IMR-90 (cell line): Measurements from ENCODE around the gene ECSCR. TPM values are rescaled to one million over a fixed set of nuclear protein-coding genes. Genes with fewer than 3 reads are reported as not detected.

ENCODE experiments used
- ATAC-seq: fragments of 200-7000 bp; cut with Tn5 transposase; 2 replicates; pipeline ENCODE4 v1.9.1; 2020; ENCODE audit warnings: low read depth, mild to moderate bottlenecking, moderate library complexity
- BruUV-seq: library from RNA; stranded (reverse); fragments of 400-500 nt; replicated peaks from 2 replicates; lab custom pipeline; 2021; lab: Mats Ljungman, UMichigan
- CTCF ChIA-PET: fragments of 300-600 bp; formaldehyde crosslinking; extraction: SDS; loops from one replicate; lab custom pipeline; 2021; ENCODE audit warnings: antibody characterized with exemption; lab: Yijun Ruan, JAX
- POLR2A ChIA-PET: fragments of 300-600 bp; sonication (Branson Sonifier 250); formaldehyde crosslinking; loops from one replicate; lab custom pipeline; 2022; ENCODE audit warnings: antibody characterized with exemption; ENCODE audit not compliant: unreplicated experiment; lab: Charles Lee
- DNase-seq: peaks from one replicate; pipeline ENCODE4 v3.0.0; 2013
- H2AFZ ChIP-seq: replicated peaks from 2 replicates; pipeline ENCODE3; 2013; ENCODE audit warnings: low read length, mild to moderate bottlenecking; ENCODE audit not compliant: poor library complexity
- H2AK5ac ChIP-seq: 2 replicates; pipeline ENCODE4 v1.6.1; 2013; ENCODE audit warnings: low read depth, low read length, inconsistent platforms
- H2AK9ac ChIP-seq: replicated peaks from 2 replicates; pipeline ENCODE3; 2013; ENCODE audit warnings: mild to moderate bottlenecking, low read depth, low read length, moderate library complexity; ENCODE audit not compliant: poor library complexity
- H2BK120ac ChIP-seq: 2 replicates; pipeline ENCODE4 v1.6.1; 2013; ENCODE audit warnings: low read depth, low read length, inconsistent platforms
- H2BK15ac ChIP-seq: 3 replicates; pipeline ENCODE4 v1.6.1; 2013; ENCODE audit warnings: low read depth, low read length, inconsistent platforms
- H2BK20ac ChIP-seq: 2 replicates; pipeline ENCODE4 v1.6.1; 2013; ENCODE audit warnings: low read depth, mild to moderate bottlenecking, inconsistent platforms, low read length, moderate library complexity
- H2BK5ac ChIP-seq: 2 replicates; pipeline ENCODE4 v1.6.1; 2013; ENCODE audit warnings: mild to moderate bottlenecking, low read depth, low read length, inconsistent platforms; ENCODE audit not compliant: poor library complexity, severe bottlenecking
- H3K14ac ChIP-seq: replicated peaks from 2 replicates; pipeline ENCODE4 v1.6.1; 2013; ENCODE audit warnings: low read depth, low read length, inconsistent platforms
- H3K18ac ChIP-seq: 2 replicates; pipeline ENCODE4 v1.6.1; 2013; ENCODE audit warnings: low read depth, low read length, control low read depth
- H3K23ac ChIP-seq: 2 replicates; pipeline ENCODE4 v1.6.1; 2013; ENCODE audit warnings: low read depth, low read length, inconsistent platforms
- H3K27ac ChIP-seq: 2 replicates; pipeline ENCODE4 v1.5.1; 2013; ENCODE audit warnings: mild to moderate bottlenecking, control low read depth, low read length; ENCODE audit not compliant: insufficient read depth
- H3K27me3 ChIP-seq: 2 replicates; pipeline ENCODE4 v1.6.1; 2013; ENCODE audit warnings: low read length; ENCODE audit not compliant: control insufficient read depth, insufficient read depth
- H3K36me3 ChIP-seq: 2 replicates; pipeline ENCODE4 v1.6.1; 2013; ENCODE audit warnings: low read length, mixed read lengths; ENCODE audit not compliant: control insufficient read depth, insufficient read depth
- H3K4ac ChIP-seq: 2 replicates; pipeline ENCODE4 v1.6.1; 2013; ENCODE audit warnings: low read depth, low read length, inconsistent platforms
- H3K4me1 ChIP-seq: 2 replicates; pipeline ENCODE4 v1.6.1; 2013; ENCODE audit warnings: low read length, mixed read lengths; ENCODE audit not compliant: control insufficient read depth, insufficient read depth
- H3K4me2 ChIP-seq: 2 replicates; pipeline ENCODE4 v1.6.1; 2013; ENCODE audit warnings: low read depth, mild to moderate bottlenecking, control low read depth, low read length, moderate library complexity
- H3K4me3 ChIP-seq: 2 replicates; pipeline ENCODE4 v1.5.1; 2013; ENCODE audit warnings: low read depth, mild to moderate bottlenecking, control low read depth, low read length, moderate library complexity; ENCODE audit not compliant: insufficient read depth
- H3K56ac ChIP-seq: 2 replicates; pipeline ENCODE4 v1.6.1; 2013; ENCODE audit warnings: low read length, inconsistent platforms; ENCODE audit not compliant: insufficient read depth; ENCODE audit errors: extremely low read depth
- H3K79me1 ChIP-seq, 2 experiments: 2 replicates each; pipeline ENCODE4 v1.6.1; 2013; ENCODE audit warnings: low read length in 2 of 2, inconsistent platforms in 1 of 2, low read depth in 1 of 2
- H3K9ac ChIP-seq: 2 replicates; pipeline ENCODE4 v1.6.1; 2013; ENCODE audit warnings: low read depth, low read length, control low read depth
- H3K9me1 ChIP-seq: 2 replicates; pipeline ENCODE4 v1.6.1; 2013; ENCODE audit warnings: low read length, inconsistent platforms; ENCODE audit not compliant: insufficient read depth
- H3K9me3 ChIP-seq: 2 replicates; pipeline ENCODE4 v1.6.1; 2013; ENCODE audit warnings: low read length; ENCODE audit not compliant: control insufficient read depth, insufficient read depth
- H4K20me1 ChIP-seq: 2 replicates; pipeline ENCODE4 v1.6.1; 2013; ENCODE audit warnings: low read length, inconsistent platforms; ENCODE audit not compliant: insufficient read depth
- H4K5ac ChIP-seq: 2 replicates; pipeline ENCODE4 v1.6.1; 2013; ENCODE audit warnings: mild to moderate bottlenecking, low read depth, low read length, control low read depth
- H4K8ac ChIP-seq, 2 experiments: 2 replicates each; pipeline ENCODE4 v1.6.1; 2013; ENCODE audit warnings: low read depth in 2 of 2, low read length in 2 of 2, control low read depth in 1 of 2, inconsistent platforms in 1 of 2
- H4K91ac ChIP-seq: 2 replicates; pipeline ENCODE4 v1.6.1; 2013; ENCODE audit warnings: low read depth, low read length, inconsistent platforms; ENCODE audit not compliant: insufficient read depth
- BHLHE40 ChIP-seq: fragments of 150-350 bp; IDR thresholded peaks from 2 replicates; pipeline ENCODE4 v1.6.1; 2016; ENCODE audit warnings: mild to moderate bottlenecking, low read depth, low read length
- CEBPB ChIP-seq: IDR thresholded peaks from 2 replicates; pipeline ENCODE4 v1.6.1; 2012; ENCODE audit warnings: low read depth, low read length, improper control_type of control experiment
- CHD1 ChIP-seq: IDR thresholded peaks from 2 replicates; pipeline ENCODE4 v1.6.1; 2012; ENCODE audit warnings: low read depth, low read length, improper control_type of control experiment
- ELK1 ChIP-seq: fragments of 150-350 bp; IDR thresholded peaks from 2 replicates; pipeline ENCODE4 v1.6.1; 2016; ENCODE audit warnings: low read depth, mild to moderate bottlenecking, low read length, moderate library complexity, borderline replicate concordance
- FOS ChIP-seq: fragments of 150-350 bp; IDR thresholded peaks from 2 replicates; pipeline ENCODE4 v1.6.1; 2016; ENCODE audit warnings: low read depth, low read length
- MAFK ChIP-seq: IDR thresholded peaks from 2 replicates; pipeline ENCODE4 v1.6.1; 2012; ENCODE audit warnings: low read depth, low read length, improper control_type of control experiment
- MAZ ChIP-seq: IDR thresholded peaks from 2 replicates; pipeline ENCODE4 v1.6.1; 2012; ENCODE audit warnings: low read depth, mild to moderate bottlenecking, low read length, improper control_type of control experiment, moderate library complexity, borderline replicate concordance
- MXI1 ChIP-seq: IDR thresholded peaks from 2 replicates; pipeline ENCODE4 v1.6.1; 2012; ENCODE audit warnings: low read depth, mild to moderate bottlenecking, low read length, moderate library complexity, borderline replicate concordance
- NFE2L2 ChIP-seq: fragments of 150-350 bp; IDR thresholded peaks from 2 replicates; pipeline ENCODE4 v1.6.1; 2016; ENCODE audit warnings: low read depth, mild to moderate bottlenecking, low read length
- POLR2A ChIP-seq: IDR thresholded peaks from 2 replicates; pipeline ENCODE4 v1.6.1; 2012; ENCODE audit warnings: mild to moderate bottlenecking, low read depth, low read length
- RAD21 ChIP-seq: IDR thresholded peaks from 2 replicates; pipeline ENCODE4 v1.6.1; 2012; ENCODE audit warnings: low read length, improper control_type of control experiment
- RCOR1 ChIP-seq: IDR thresholded peaks from 2 replicates; pipeline ENCODE4 v1.6.1; 2012; ENCODE audit warnings: mild to moderate bottlenecking, low read length, improper control_type of control experiment; ENCODE audit not compliant: insufficient replicate concordance
- RFX5 ChIP-seq: IDR thresholded peaks from 2 replicates; pipeline ENCODE4 v1.8.0; 2012; ENCODE audit warnings: low read depth, mild to moderate bottlenecking, low read length, moderate library complexity
- SMC3 ChIP-seq: fragments of 150-350 bp; IDR thresholded peaks from 2 replicates; pipeline ENCODE4 v1.6.1; 2016; ENCODE audit warnings: low read depth, mild to moderate bottlenecking, antibody characterized with exemption, low read length, moderate library complexity
- USF2 ChIP-seq: fragments of 150-350 bp; IDR thresholded peaks from 2 replicates; pipeline ENCODE4 v1.6.1; 2017; ENCODE audit warnings: mild to moderate bottlenecking, antibody characterized with exemption, low read length, low read depth
- WGBS, 2 experiments: methylation state at CpG; one replicate each; pipeline versions ENCODE4 v1.1.5 to v1.1.7; 2013; ENCODE audit warnings: missing lambda C conversion rate in 2 of 2; ENCODE audit not compliant: insufficient read length in 1 of 2; ENCODE audit errors: extremely low coverage in 2 of 2; 5-methylcytosine and 5-hydroxymethylcytosine counted together
- dilution Hi-C: fragments of 300-500 bp; cut with HindIII; formaldehyde crosslinking; loops from one replicate; pipeline ENCODE4 v1.14.3; 2018; ENCODE audit warnings: low sequenced_read_pairs; ENCODE audit not compliant: unreplicated experiment
- in situ Hi-C: fragments of 300-500 bp; cut with MboI; formaldehyde crosslinking; loops from 3 replicates; pipeline ENCODE4 v1.14.3; 2019; ENCODE audit warnings: low sequenced_read_pairs, inconsistent platforms, mixed read lengths
- intact Hi-C: fragments of 100-400 bp; cut with micrococcal nuclease; formaldehyde crosslinking; loops from 2 replicates; pipeline ENCODE4 v1.10.0; 2022
- polyA plus RNA-seq, 3 experiments: library from polyadenylated mRNA; depleted of rRNA; stranded (reverse); fragments of >200 nt; gene quantifications; 2 replicates each; pipeline ENCODE4 v1.2.3, GENCODE V29; 2012; ENCODE audit warnings: low replicate concordance in 1 of 3
- total RNA-seq: library from RNA; depleted of rRNA; stranded (reverse); fragments of >200 nt; gene quantifications from 2 replicates; pipeline ENCODE4 v1.2.3, GENCODE V29; 2012
- TF ChIP-seq, protein P1 (sequence below): conservative IDR thresholded peaks from 2 replicates; pipeline ENCODE4 v1.5.1; 2012; ENCODE audit warnings: mild to moderate bottlenecking, low read depth, low read length, improper control_type of control experiment

The ECSCR gene
- total and polyA plus RNA-seq, 2 of the 4 experiments (the other 2 are of a cell fraction): 3.6 to 3.9 TPM

- Histone ChIP-seq H3K56ac (no peak overlapping the region), H3K9ac (no peak overlapping the region), H3K4ac (no peak overlapping the region), H2AK5ac (no peak overlapping the region), H3K9me3 (no peaks in the 10 kb centered on the region), H3K36me3 (peaks cover 7% of the 10 kb centered on the region; the same call in 1 of the 2 replicates), H3K4me3 (no peak overlapping the region), H2BK15ac (no peak overlapping the region), H2AK9ac (no peak overlapping the region), H3K9me1 (peaks cover 10% of the 10 kb centered on the region; the same call in 1 of the 2 replicates), H4K5ac (no peak overlapping the region), H3K27ac (no peak overlapping the region), H3K18ac (no peak overlapping the region), H3K4me2 (no peak overlapping the region), H2BK20ac (no peak overlapping the region), H3K79me1 (peaks cover 12 to 19% of the 10 kb centered on the region in 2 experiments; a peak in 3 of 4 replicates), H2AFZ (no peak overlapping the region), H3K23ac (no peak overlapping the region), H4K8ac (no peak overlapping the region), H4K20me1 (no peaks in the 10 kb centered on the region), H4K91ac (no peak overlapping the region), H2BK120ac (no peak overlapping the region), H2BK5ac (no peak overlapping the region), H3K4me1 (peaks cover 6% of the 10 kb centered on the region), H3K27me3 (no peaks in the 10 kb centered on the region), H3K14ac (no peak overlapping the region)
- dilution Hi-C loops: no loop called here
- in situ Hi-C loops: no loop called here
- WGBS, 2 experiments: no CpG with 5 or more reads among the region's 3 CpGs
- ATAC-seq (no peak), DNase-seq (no peak)
- no TSS peak for BruUV-seq
- TF ChIP-seq MXI1 (no peak), RFX5 (no peak), USF2 (no peak), NFE2L2 (no peak), CHD1 (no peak), RAD21 (no peak), MAZ (no peak), CEBPB (no peak), MAFK (no peak), SMC3 (no peak), ELK1 (no peak), FOS (no peak), POLR2A (no peak), BHLHE40 (no peak), RCOR1 (no peak)
- TF ChIP-seq, protein P1, sequence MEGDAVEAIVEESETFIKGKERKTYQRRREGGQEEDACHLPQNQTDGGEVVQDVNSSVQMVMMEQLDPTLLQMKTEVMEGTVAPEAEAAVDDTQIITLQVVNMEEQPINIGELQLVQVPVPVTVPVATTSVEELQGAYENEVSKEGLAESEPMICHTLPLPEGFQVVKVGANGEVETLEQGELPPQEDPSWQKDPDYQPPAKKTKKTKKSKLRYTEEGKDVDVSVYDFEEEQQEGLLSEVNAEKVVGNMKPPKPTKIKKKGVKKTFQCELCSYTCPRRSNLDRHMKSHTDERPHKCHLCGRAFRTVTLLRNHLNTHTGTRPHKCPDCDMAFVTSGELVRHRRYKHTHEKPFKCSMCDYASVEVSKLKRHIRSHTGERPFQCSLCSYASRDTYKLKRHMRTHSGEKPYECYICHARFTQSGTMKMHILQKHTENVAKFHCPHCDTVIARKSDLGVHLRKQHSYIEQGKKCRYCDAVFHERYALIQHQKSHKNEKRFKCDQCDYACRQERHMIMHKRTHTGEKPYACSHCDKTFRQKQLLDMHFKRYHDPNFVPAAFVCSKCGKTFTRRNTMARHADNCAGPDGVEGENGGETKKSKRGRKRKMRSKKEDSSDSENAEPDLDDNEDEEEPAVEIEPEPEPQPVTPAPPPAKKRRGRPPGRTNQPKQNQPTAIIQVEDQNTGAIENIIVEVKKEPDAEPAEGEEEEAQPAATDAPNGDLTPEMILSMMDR: no peak
- ChIA-PET CTCF (no interaction called here), POLR2A (no interaction called here)
- intact Hi-C loops: loop anchor here (5.0 kb wide), 1 partner anchor 127 kb away; the partner anchor contains the start of gene UBE2D2
These were observed 26.9 kb downstream of the ECSCR start for GRCh38 chr5:139435676-139436075.
